ENCODE results near the gene ZNF684.

ZNF684 gene

GRCh38 chr1:40575336-40575735 lies 43.9 kb downstream of the ZNF684 start:
- DNase-seq: no peak

GRCh38 chr1:40582116-40582515 lies 50.7 kb downstream of the ZNF684 start:
- no peak for DNase-seq

GRCh38 chr1:40583980-40584379 lies 52.5 kb downstream of the ZNF684 start:
- DNase-seq: no peak

- no peak for DNase-seq
Measured at GRCh38 chr1:40588586-40588985, 57.1 kb downstream of the ZNF684 start.

GRCh38 chr1:40592107-40592803 lies 60.8 kb downstream of the ZNF684 start:
- no peak for DNase-seq

- no peak for DNase-seq
Measured at GRCh38 chr1:40593449-40594186, 62.2 kb downstream of the ZNF684 start.

- no peak for DNase-seq
Measured at GRCh38 chr1:40594187-40594531, 62.7 kb downstream of the ZNF684 start.

GRCh38 chr1:40595623-40596022 lies 64.2 kb downstream of the ZNF684 start:
- no peak for DNase-seq
